Daoy (cell line): ENCODE results near the gene DDX10. TPM values are rescaled to one million over a fixed set of nuclear protein-coding genes. Genes with fewer than 3 reads are reported as not detected.
"Not testable (repeated sequence)": the region's sequence is repeated elsewhere in the genome, so short reads cannot be mapped to it uniquely, and the experiment has no call there.

ENCODE experiments used
- DNase-seq: peaks from one replicate; pipeline ENCODE4 v3.0.0-alpha.2; 2015; ENCODE audit warnings: low read depth
- total RNA-seq: library from RNA; depleted of rRNA; stranded (reverse); fragments of >200 nt; shearing (Covaris generic); gene quantifications from 2 replicates; pipeline ENCODE4 v1.2.3, GENCODE V29; 2014; rRNA removed

The DDX10 gene
- total RNA-seq: 34.7 and 35.8 TPM in 2 replicates

- peak; percentile 98 for DNase-seq
Observed at GRCh38 chr11:108664730-108665525, at the start of gene DDX10. Gene DDX10, plus strand, starts transcription at chr11:108665069. Its CDS starts 85 bp downstream, at chr11:108665154.

- DNase-seq: peak; percentile 91
Observed at GRCh38 chr11:108616549-108616948, 48.3 kb upstream of the DDX10 start.

DNA sequence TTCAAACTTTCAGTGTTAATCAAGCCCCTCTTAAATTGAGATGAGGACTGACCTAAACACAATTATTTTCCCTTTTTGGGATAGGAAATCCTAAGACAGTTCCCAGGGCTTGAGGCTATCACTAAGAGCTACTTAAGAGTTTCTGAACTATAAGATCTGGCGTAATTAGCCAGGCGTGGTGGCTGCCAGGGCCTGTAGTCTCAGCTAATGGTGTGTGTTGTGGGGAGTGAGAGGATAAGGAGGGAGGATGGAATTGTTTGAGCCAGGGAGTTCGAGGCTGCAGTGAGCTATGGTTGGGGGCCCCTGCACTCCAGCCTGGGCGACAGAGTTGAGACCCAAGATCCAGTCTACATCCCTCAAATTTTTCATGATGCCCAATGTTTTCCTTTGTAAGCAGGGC, 47.8 kb upstream of the DDX10 start:
- no peak for DNase-seq

DNA sequence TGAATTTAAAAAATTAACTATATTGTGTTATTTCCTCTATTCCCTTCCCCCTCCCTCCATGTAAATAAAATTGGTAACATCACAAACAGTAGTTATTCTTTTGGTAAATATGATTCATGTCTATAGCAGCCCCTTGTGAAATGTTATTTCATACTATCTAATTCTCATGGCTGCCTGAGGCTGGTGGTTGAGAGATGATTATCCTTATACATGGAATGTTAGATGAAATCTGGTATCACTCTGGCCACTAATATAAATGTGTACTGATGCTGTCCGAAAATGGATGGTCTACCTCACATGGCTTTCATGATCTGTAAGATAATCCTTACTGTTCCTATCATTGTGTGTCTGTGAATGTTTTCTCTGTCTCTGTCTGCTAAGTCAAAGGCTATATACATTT, 46.3 kb upstream of the DDX10 start:
- DNase-seq: no peak

DNA sequence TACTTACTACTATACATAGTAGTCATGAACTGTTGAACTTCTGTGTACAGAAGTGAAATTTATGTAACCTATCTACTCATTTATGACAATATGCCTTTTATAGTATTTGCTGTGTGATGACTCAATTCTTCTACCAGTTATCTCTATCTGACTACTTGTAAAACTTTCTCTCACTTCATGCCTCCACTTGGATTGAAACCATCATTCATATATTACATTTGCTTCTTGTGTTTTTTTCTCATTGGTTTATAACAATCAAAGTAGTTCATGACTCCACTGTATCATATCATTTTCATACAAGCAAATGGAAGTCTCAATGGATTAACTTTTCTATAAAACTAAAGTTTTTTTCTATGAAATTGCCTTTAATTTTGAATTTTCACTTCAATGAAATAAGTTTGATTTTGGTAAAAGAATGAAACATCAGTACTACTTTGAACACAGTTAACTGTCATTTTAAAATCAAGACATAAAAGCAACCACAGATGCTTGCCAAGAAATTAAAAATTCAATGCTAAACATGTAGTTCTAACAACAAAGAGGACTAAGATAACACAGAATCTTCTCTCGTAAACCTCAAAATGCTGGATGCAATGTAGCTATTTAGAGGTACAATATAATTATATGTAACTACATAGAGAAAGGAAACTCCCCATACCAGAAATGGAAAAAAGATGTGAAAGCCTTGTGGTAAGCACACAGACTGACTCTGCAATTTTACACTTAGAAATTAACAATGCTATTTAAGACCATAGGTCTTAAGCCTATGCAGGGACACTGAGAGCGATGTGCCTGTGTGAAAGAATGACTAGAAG, 43.7 kb upstream of the DDX10 start:
- DNase-seq: peak; percentile 11

DNA sequence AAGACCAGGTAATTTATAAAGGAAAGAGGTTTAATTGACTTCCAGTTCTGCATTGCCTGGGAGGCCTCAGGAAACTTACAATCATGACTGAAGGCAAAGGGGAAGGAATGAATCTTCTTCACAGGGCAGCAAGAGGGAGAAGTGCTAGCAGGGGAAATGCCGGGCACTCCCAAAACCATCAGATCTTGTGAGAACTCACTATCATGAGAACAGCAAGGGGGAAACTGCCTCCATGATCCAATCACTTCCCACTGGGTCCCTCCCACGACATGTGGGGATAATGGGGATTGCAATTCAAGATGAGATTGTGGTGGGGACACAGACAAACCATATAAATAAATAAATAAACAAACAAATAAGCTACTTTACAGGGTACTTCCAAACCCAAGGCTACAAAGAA, 42.5 kb upstream of the DDX10 start:
- no peak for DNase-seq

DNA sequence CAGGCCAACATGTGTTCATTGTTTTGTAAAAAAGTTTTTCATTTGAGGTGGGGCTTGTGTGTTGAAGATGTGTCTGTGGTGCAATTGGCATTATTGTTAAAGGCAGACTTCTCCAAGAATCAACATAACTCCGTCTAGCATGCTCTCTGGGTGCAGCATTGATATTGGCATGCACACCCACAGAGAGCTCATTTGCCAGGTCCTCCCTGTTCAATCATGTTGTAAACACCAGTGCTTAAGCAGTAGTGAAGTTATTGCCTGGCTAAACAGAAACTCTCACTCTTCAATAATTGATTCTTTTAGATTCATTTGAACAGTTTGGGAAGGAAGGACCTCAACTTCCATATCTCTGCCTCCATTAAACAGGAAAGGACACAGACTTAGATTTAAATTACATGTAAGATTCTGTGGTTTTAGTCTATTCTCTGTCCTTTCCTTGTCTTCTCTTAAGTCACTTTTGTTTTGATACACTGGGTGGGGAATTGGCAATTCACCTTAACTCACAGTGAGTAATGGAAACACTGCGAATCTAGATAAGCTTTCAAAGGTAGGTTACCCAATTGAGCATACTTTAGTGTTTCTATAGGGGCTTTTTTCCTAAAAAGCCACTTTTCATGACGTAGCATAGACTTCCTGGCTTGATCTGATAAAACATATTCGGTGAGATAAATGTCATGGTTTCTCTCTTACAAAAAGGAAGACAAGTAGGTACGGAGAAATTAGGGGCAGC, 40.5 kb upstream of the DDX10 start:
- DNase-seq: no peak

GRCh38 chr11:108628326-108628725, 36.5 kb upstream of the DDX10 start:
- DNase-seq: no peak

DNA sequence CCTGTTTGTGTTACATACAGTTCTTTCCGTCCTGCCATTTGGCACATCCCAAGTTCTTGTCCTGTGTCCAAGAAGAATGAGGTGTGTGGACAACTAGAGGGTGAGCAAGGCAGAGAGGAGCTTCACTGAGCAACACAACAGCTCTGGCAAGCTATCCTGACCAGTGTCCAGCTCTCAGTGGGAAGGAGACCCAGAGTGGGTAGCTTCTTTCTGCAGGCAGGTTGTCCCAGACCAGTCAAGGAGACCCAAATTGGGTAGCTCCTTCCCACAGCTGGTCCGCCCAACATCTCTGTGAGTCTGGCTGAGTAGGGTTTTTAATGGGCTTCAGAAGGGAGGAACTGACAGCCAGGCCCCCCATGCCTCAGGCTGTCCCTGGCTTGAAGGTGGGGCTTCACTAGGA, 36.1 kb upstream of the DDX10 start:
- no peak for DNase-seq

DNA sequence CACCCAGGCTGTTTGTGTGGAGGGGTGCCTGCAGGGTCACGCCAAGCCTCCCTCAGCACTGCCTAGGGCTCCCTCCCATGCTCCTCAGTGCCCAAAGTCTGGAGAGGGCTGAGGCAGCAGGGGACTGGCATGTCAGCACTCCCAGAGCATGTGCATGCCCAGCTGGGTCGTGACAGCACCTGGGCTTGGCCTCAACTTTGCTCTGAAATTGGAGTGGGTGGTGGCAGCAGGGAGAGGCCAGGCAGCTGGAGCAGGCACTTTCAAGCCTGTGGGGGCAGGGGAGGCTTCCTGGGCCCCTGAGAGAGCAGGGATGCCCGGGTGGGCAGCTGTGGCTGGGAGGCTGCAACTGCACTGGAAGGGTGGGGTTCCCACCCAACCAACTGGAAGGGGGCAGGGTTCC, 35.6 kb upstream of the DDX10 start:
- no peak for DNase-seq

- DNase-seq: no peak
Observed at GRCh38 chr11:108632041-108632704, 32.7 kb upstream of the DDX10 start.

GRCh38 chr11:108635106-108635505, 29.8 kb upstream of the DDX10 start:
- DNase-seq: no peak

GRCh38 chr11:108636222-108636621, 28.6 kb upstream of the DDX10 start:
- no peak for DNase-seq

- no peak for DNase-seq
Observed at GRCh38 chr11:108639146-108639545, 25.7 kb upstream of the DDX10 start.

- not testable (repeated sequence) for DNase-seq
Observed at GRCh38 chr11:108641752-108642151, 23.1 kb upstream of the DDX10 start.

GRCh38 chr11:108643974-108644373, 20.9 kb upstream of the DDX10 start:
- no peak for DNase-seq

GRCh38 chr11:108645970-108646369, 18.9 kb upstream of the DDX10 start:
- DNase-seq: no peak

DNA sequence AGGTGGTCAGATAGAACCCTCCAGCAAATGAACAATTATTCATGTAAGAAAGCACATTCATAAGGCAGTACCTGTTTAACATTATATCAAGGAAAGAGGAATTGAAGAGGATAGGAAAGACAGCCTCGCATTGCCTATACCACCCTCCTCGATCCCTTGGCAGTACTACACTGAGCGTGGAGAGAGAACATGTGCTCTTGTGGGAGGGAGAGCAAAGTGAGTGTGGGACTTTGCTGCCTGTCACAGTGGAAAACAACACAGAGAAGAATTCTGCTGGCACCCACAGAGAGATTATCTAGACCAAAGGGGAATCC, 17.5 kb upstream of the DDX10 start:
- no peak for DNase-seq

- peak; percentile 69 for DNase-seq
Observed at GRCh38 chr11:108647701-108648527, 17.0 kb upstream of the DDX10 start.

GRCh38 chr11:108648528-108648885, 16.4 kb upstream of the DDX10 start:
- no peak for DNase-seq

- not testable (repeated sequence) for DNase-seq
Observed at GRCh38 chr11:108654100-108654499, 10.8 kb upstream of the DDX10 start.
